Activated CD8-positive, alpha-beta memory T cell treated with anti-CD3 and anti-CD28 coated beads for 36 hours (primary cell): ENCODE data around the gene PLK1. TPM values are rescaled to one million over a fixed set of nuclear protein-coding genes. Genes with fewer than 3 reads are reported as not detected.

Source experiments
- CTCF ChIA-PET: fragments of 350-600 bp; sonication (Branson Sonifier 250); formaldehyde crosslinking; loops from one replicate; lab custom pipeline; 2021; ENCODE audit warnings: antibody characterized with exemption; lab: Charles Lee
- POLR2A ChIA-PET: fragments of 350-600 bp; sonication (Branson Sonifier 250); formaldehyde crosslinking; loops from one replicate; lab custom pipeline; 2021; ENCODE audit warnings: antibody characterized with exemption; lab: Charles Lee
- total RNA-seq, 2 experiments: library from RNA; stranded (reverse); gene quantifications; one replicate each; pipeline ENCODE4 v1.2.3, GENCODE V29; 2021

Gene PLK1
- total RNA-seq, 2 experiments from 2014 or later: 63.9 to 65.0 TPM

GRCh38 chr16:23673971-23674614 is 4.6 kb upstream of the PLK1 start:
- POLR2A ChIA-PET: no interaction called here

GRCh38 chr16:23676924-23677480 is 1.7 kb upstream of the PLK1 start:
- CTCF ChIA-PET: interaction anchor here (1.2 to 1.5 kb wide), 2 partner anchors 243 to 365 kb away, joined by 3 to 4 read pairs; no protein-coding TSS in a partner anchor
- POLR2A ChIA-PET: no interaction called here

More at GRCh38 chr16:23673971-23674614, 4.6 kb upstream of the PLK1 start:
- CTCF ChIA-PET: no interaction called here

- ChIA-PET POLR2A (interaction anchor here (0.7 kb wide), 1 partner anchor 9 kb away, joined by 3 read pairs; no protein-coding TSS in a partner anchor), CTCF (no interaction called here)
Observed at GRCh38 chr16:23679274-23679985, 741 bp downstream of the PLK1 start.

DNA sequence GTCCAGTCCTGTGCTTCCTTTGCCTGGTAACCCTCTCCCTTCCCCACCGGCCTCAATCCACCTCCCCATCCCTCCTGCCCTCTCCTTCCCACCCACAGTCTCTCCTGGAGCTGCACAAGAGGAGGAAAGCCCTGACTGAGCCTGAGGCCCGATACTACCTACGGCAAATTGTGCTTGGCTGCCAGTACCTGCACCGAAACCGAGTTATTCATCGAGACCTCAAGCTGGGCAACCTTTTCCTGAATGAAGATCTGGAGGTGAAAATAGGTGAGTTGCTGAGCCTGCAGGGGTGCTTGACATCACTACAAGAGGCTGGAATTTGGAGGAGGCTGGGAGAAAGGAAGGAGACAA is 1.3 kb downstream of the PLK1 start:
- POLR2A ChIA-PET: no interaction called here

GRCh38 chr16:23682181-23682580 is 3.5 kb downstream of the PLK1 start:
- ChIA-PET CTCF (no interaction called here), POLR2A (no interaction called here)

More for the DNA sequence above, 1.3 kb downstream of the PLK1 start:
- CTCF ChIA-PET: no interaction called here

GRCh38 chr16:23683487-23683886 is 4.8 kb downstream of the PLK1 start:
- ChIA-PET CTCF (no interaction called here), POLR2A (no interaction called here)

DNA sequence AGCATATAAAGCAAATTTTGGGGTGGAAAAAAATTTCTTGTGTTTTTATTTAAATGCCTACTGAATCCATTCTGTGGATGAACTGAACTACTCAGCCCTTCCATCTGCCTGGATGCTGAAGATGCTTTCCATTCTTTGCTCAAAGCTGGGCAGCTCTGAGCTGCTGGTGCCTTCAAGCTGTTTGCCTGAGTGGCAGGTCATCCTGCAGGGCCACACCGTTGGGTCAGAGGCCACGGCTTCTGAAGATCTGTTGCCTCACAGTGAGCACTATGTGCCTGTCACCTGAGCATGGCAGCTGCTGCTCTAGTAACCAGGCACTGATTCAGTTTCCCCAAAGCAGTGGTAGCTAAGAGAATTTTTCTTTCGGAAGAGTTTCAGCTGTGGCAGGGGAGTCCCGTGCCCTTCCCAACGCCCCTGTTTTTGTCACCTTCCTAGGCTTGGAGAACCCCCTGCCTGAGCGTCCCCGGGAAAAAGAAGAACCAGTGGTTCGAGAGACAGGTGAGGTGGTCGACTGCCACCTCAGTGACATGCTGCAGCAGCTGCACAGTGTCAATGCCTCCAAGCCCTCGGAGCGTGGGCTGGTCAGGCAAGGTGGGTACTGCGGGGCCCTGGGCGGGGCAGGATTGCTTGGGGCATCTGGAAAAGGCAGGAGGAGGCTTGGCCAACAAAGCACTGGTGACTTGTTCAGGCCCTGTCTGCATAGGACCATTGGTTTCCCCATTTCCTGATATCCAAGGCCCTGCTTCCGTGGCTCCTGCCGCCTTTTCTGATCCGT is 8.5 kb downstream of the PLK1 start:
- POLR2A ChIA-PET: no interaction called here

GRCh38 chr16:23689442-23690187 is 10.9 kb downstream of the PLK1 start:
- ChIA-PET CTCF (no interaction called here), POLR2A (no interaction called here)

More for the DNA sequence above, 8.5 kb downstream of the PLK1 start:
- CTCF ChIA-PET: no interaction called here

GRCh38 chr16:23690771-23691482 is 12.2 kb downstream of the PLK1 start:
- CTCF ChIA-PET: no interaction called here

DNA sequence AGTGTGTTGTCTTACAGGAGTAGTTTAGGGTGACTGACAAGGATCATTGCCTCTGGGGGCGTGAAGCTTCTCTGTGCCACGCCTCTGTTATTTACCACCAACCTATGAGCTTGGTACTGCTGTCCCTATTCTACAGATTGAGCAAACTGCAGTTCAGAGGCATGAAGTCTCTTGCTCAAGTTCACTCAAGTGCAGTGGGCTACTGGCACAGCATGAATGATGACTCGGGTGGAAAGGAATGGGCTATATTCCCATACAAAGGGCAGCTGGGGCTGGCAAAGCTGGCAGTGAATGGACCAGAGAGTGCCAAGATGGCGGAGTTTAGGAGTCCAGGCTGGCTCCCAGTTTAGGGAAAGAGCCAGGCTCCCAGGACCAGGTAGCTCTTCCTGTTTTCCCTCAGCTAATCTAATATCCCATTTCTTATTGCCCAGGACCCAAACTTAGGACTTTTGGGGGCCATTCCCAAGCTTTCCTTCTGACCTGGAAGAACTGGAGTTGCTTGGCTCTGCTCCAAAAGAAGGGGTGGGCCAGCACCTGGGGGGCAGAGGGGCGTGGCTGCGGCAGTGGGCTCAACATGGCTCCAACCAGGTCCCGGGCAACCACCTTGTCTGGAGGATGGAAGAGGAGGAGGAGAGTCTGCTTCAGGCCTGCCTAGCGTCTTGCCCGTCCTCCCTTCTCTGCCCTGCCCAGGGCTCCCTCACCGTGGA is 12.9 kb downstream of the PLK1 start:
- POLR2A ChIA-PET: no interaction called here
- CTCF ChIA-PET: no interaction called here

More at GRCh38 chr16:23690771-23691482, 12.2 kb downstream of the PLK1 start:
- POLR2A ChIA-PET: no interaction called here

DNA sequence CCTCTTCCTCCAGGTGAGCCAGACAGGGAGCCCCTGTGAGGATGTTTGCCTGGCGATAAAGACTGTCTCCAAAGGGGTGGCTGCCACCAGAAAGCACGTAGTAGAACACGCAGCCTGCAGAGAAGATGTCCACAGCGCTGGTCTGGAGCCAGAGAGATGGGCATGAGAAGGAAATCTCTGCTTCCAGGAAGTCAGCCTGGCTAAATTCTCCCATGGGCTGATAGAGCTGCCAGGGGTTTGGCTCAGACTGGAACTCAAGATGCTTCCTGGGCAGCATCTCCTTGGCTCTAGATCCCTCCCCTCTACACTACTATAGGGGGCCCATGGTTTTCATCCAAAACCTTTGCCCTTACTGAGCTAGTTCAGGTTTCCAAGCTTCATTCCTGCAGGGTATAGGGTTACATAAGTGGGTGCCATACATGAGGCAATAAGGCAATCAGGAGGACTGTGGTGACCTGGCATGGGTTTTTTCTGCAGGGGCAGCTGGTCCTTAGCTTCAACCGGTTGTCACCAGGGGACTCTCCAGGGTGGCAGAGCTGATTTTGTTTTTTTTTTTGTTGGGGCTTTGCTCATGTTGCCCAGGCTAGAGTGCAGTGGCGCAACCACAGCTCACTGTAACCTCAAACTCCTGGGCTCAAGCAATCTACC is 13.6 kb downstream of the PLK1 start:
- ChIA-PET CTCF (no interaction called here), POLR2A (no interaction called here)

GRCh38 chr16:23694265-23694643 is 15.6 kb downstream of the PLK1 start:
- ChIA-PET POLR2A (no interaction called here), CTCF (no interaction called here)

DNA sequence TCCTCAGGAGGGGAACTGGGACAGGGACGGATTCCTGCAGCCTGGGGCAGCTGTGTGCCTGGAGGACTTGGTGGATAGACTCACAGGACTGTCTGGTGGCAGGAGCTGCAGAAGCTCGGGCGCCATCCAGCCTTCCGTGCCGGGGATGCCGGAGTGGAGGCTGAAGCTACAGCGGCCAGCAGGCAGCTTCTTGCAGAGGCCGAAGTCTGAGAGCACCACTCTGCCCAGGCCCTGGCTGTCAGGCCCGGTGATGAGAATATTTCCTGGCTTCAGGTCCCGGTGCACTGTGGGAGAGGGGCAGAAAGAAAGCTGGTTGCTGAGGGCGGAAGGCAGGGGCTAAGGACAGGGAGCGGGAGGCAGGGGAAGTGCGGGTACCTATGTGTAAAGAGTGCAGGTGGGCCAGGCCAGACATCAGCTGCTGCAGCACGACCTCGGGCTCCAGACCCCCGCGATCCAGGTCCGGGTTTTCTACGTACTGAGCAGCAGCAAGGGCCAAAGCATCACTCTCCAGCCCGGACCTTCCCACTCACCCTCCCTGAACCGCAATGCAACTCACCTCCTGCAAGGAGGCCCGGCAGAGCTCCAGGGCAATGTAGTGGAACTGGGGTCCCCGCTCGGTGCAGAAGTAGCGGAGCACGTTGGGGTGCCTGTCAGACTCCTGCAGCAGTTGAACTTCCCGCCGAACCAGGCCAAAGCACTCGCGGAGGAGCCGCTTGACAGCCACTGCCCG is 16.1 kb downstream of the PLK1 start:
- CTCF ChIA-PET: no interaction called here

GRCh38 chr16:23695756-23696155 is 17.1 kb downstream of the PLK1 start:
- ChIA-PET CTCF (no interaction called here), POLR2A (no interaction called here)

More for the DNA sequence above, 16.1 kb downstream of the PLK1 start:
- POLR2A ChIA-PET: no interaction called here

DNA sequence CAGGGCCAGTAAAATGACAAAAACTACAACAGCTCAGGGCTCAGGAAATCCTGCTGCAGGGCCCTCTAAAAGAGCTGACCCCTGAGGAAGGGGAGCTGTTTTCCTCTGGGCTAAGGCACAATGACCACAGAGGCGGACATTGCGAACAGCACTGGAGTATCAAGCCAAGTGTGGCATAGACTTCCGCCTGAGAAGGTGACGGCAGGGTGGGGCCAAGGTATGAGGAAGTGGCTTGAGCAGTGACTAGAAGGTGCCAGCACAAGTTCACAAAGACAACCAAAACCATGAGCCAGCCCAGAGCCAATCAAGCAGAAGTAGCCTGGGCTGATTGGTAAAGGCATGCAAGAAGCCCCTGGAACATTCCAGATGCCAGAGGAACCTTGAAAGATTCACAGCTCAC is 20.4 kb downstream of the PLK1 start:
- POLR2A ChIA-PET: no interaction called here
- CTCF ChIA-PET: no interaction called here

- CTCF ChIA-PET: no interaction called here
- POLR2A ChIA-PET: no interaction called here
Observed at GRCh38 chr16:23700093-23700492, 21.4 kb downstream of the PLK1 start.

- CTCF ChIA-PET: no interaction called here
- POLR2A ChIA-PET: no interaction called here
Observed at GRCh38 chr16:23700509-23700908, 21.8 kb downstream of the PLK1 start.
